ENCODE measurements around the gene PDGFD.

DNA sequence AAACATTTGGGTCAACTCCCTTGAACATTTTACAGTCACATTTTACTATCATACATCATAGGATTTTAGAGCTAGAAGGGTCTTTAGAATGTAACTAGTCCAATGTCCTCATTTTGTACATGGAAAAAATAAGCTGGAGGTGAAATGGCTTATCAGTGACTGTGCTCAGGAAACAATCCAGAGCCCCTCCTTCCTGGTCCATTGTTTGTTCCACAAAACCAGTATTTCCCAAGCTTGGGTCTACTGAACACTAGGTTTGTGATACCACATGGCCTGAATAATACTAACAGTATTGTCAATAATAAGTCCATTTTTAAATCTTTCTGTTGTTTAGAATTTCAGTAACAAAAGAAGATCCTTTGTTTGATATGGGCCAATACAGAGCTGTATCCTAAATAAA lies 27.1 kb downstream of the PDGFD start:
- TF ChIP-seq CTCF (IDR thresholded peaks at IDR 0.05) (no peak), POLR2AphosphoS5 (IDR thresholded peaks at IDR 0.05) (no peak), POLR2A (IDR thresholded peaks at IDR 0.05) (no peak), EP300 (IDR thresholded peaks at IDR 0.05) (no peak)
